H1 (cell line): Measurements from ENCODE around the gene CHRNA4. TPM values are rescaled to one million over a fixed set of nuclear protein-coding genes. Genes with fewer than 3 reads are reported as not detected.

Source experiments
- CBX8 ChIP-seq: fragments of 300-800, 300-1000 bp; sonication (generic); IDR thresholded peaks from 2 replicates; pipeline ENCODE4 v1.7.1; 2016; ENCODE audit warnings: low read depth, low read length, borderline replicate concordance
- RAD21 ChIP-seq, 2 experiments: IDR thresholded peaks in 1 of 2; conservative IDR thresholded peaks in 1 of 2; 2 replicates each; pipeline ENCODE4 v1.6.1; 2011; ENCODE audit warnings: low read depth in 2 of 2, low read length in 2 of 2, improper control_type of control experiment in 1 of 2, inconsistent platforms in 1 of 2, mild to moderate bottlenecking in 1 of 2, moderate library complexity in 1 of 2
- SIX5 ChIP-seq: IDR thresholded peaks from 2 replicates; pipeline ENCODE4 v1.6.1; 2011; ENCODE audit warnings: mild to moderate bottlenecking, low read depth, low read length
- polyA plus RNA-seq, 7 experiments: library from polyadenylated mRNA; depleted of rRNA in 3 of 7; stranded (reverse) in 5 of 7; unstranded in 2 of 7; fragments of >200 nt in 5 of 7; fragments of 200-250 nt in 2 of 7; gene quantifications; 1 replicate in 5 of 7; 2 replicates in 1 of 7; 4 replicates in 1 of 7; pipeline versions ENCODE4 v1.2.1 to v1.2.3, GENCODE V29; 2011 to 2013; ENCODE audit warnings: missing spikeins in 2 of 7, mixed read lengths in 2 of 7
- total RNA-seq: library from RNA; stranded (reverse); fragmentation: NEBNext Ultra II Directional; extraction: Animal tissue kit (Norgen Biotek cat#: 25700); gene quantifications from 2 replicates; pipeline ENCODE4 v1.2.1, GENCODE V29; 2021

Gene CHRNA4
- total and polyA plus RNA-seq, 2 of the 8 experiments (the other 6 are each of a cell fraction or from before 2014, with no cell fraction given) = 4.3 to 5.7 TPM

GRCh38 chr20:63345328-63346100 lies 15.6 kb downstream of the CHRNA4 start (continued):
- TF ChIP-seq CBX8 (no peak), RAD21 (IDR thresholded peaks at IDR 0.05 in 1 of 2, conservative IDR thresholded peaks at IDR 0.05 in 1 of 2; ENCODE audit: low read depth in 2 of 2, low read length in 2 of 2) (no peak), SIX5 (no peak)
